Measurements from ENCODE around the gene SKI.

DNA sequence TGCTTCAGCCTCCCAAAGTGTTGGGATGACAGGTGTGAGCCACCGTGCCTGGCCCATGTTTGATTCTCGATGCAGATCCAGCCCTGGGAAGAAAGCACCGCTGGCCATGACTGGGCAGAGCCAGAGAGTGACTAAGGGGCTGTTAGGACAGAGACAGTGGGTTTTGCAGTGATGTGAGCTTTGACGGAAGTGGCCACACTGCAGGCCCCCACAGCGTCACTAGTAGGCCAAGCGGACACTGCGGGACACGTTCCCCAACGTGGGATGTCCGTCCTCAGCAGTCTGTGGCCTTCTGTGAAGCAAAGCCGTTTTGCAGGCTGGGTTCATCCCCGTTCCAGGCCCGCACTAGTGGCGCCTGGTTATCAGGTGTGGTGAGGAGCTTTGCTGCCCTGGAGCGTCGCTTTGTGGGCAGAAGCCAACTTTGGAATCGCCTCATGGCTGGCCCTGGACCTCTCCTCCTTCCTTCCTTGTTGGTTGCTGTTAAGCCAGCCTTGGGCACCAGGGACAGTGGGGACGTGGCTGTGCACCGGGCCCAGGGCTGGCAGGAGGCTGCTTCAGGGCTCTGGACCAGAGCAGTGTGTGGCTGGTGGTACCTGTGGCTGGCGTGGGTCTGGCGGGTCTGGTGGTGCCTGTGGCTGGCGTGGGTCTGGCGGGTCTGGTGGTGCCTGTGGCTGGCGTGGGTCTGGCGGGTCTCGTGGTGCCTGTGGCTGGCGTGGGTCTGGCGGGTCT is 41.2 kb downstream of the SKI start:
- no peak for TF ChIP-seq CTCF (IDR thresholded peaks at IDR 0.05; ENCODE audit: insufficient read depth, low read depth, low read length)
- TF ChIP-seq EZH2 (IDR thresholded peaks at IDR 0.05; ENCODE audit: insufficient read depth, low read length): no peak

Measured in astrocyte (in vitro differentiated cells and primary cell).